Right atrium auricular region (tissue), 2 donors: ENCODE measurements around the gene UBTD1. TPM values are rescaled to one million over a fixed set of nuclear protein-coding genes. Genes with fewer than 3 reads are reported as not detected.

Experiments used
- DNase-seq: peaks from one replicate; pipeline ENCODE4 v3.0.0-alpha.2; 2019; ENCODE audit warnings: low spot score
- H3K27ac ChIP-seq, 2 donors: fragments of 200-600 bp; sonication (generic); 1 replicate in 1 of 2; 2 replicates in 1 of 2; pipeline ENCODE4 v1.5.1; 2016 to 2019
- H3K27me3 ChIP-seq, 2 donors: fragments of 200-600 bp; sonication (generic); one replicate each; pipeline versions ENCODE4 v1.5.1 to v1.6.0; 2017 to 2019
- H3K36me3 ChIP-seq: fragments of 200-600 bp; sonication (generic); one replicate; pipeline ENCODE4 v1.5.1; 2016
- H3K4me1 ChIP-seq, 2 donors: fragments of 200-600 bp; sonication (generic); one replicate each; pipeline versions ENCODE4 v1.5.1 to v1.6.0; 2017 to 2019
- H3K4me3 ChIP-seq, 2 donors: fragments of 200-600 bp; sonication (generic); 1 replicate in 1 of 2; 2 replicates in 1 of 2; pipeline ENCODE4 v1.5.1; 2017 to 2019; ENCODE audit warnings: mild to moderate bottlenecking in 1 of 2, moderate library complexity in 1 of 2
- H3K9me3 ChIP-seq, 2 donors: fragments of 200-600 bp; sonication (generic); one replicate each; pipeline ENCODE4 v1.5.1; 2019
- CTCF ChIP-seq, 2 donors: fragments of 200-600 bp; sonication (generic); IDR thresholded peaks; one replicate each; pipeline ENCODE4 v1.5.1; 2019; ENCODE audit warnings: antibody characterized with exemption in 2 of 2
- total RNA-seq, 2 donors: library from RNA; depleted of rRNA; stranded (reverse); fragments of >200 nt; gene quantifications; one replicate each; pipeline ENCODE4 v1.1.0, GENCODE V29; 2016

Gene UBTD1
- total RNA-seq, 2 donors from 2014 or later, result 26.7 to 30.7 TPM

DNA sequence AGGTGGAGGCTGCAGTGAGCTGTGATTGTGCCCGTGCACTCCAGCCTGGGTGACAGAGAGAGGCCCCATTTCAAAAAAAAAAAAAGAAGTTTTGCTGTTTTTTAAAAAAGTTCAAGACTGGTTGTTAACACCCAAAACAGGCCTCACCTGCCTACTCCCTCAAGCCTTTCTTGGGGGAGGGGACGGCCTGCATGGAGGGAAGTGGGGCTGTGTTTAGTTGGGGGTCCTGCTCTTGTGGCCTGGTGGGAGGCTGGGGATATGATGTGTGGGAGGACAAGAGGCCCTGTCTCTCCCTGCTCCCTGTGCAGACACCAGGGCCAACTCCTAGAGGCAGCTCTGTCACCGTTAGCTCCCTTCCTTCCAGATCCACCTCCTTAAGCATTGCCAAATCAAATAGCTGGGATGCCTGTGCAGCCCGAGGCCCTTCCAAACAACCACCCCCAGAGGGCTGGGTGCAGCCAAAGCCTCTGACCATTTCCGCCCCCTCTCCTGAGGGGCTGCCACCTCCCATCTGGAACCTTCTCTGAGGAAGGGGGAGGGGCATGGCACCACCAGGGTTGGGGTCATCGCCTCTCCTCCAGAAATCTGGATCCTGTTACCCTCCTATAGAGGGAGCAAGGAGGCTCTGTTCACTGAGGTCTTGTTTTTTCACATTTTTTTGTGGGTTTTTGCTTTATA is 40.9 kb downstream of the UBTD1 start:
- H3K4me1 ChIP-seq, result peaks cover 0 to 50% of the 10 kb centered on the region in 2 donors
- peak overlapping the region; percentile 50 to 90 for H3K27ac ChIP-seq
- TF ChIP-seq CTCF (IDR thresholded peaks at IDR 0.05), result peak in 1 of 2 donors; percentile 29
- peak; percentile 71 for DNase-seq
- no peaks in the 10 kb centered on the region for H3K36me3 ChIP-seq
- no peak overlapping the region for H3K4me3 ChIP-seq
- H3K27me3 ChIP-seq, result no peaks in the 10 kb centered on the region
- H3K9me3 ChIP-seq, result no peaks in the 10 kb centered on the region

DNA sequence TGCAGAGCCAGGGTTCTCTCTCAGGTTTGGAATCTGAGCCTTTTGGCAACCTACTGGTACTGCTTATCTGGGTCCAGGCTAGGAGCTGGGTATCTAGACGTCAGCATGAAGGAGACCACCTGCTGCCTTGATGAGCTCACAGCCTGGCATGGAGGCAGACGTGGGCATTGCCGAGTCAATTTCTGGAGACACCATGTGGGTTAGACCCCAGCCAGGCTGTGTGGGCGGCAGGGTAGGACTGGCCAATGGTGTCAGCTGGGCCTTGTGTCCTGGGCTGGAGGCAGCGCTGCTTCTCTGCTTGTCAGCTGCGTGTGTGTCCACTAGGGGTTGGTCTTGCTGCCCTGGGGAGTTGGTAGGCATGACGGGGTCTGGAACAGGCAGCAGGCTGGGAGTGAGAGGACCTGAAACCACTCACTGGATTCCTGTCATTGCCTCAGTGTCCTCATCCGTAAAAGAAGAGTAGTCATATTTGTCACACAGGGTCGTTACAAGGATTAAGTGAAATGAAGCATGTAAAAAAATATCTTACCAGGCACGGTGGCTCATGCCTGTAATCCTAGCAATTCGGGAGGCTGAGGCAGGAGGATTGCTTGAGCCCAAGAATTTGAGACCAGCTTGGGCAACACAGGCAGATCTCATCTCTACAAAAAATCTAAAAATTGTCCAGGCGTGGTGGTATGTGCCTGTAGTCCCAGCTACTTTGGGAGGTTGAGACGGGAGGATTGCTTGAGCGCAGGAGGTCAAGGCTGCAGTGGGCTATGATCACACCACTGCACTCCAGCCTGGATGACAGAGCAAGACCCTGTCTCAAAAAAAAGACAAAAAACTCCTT is 42.2 kb downstream of the UBTD1 start:
- H3K9me3 ChIP-seq, result no peaks in the 10 kb centered on the region
- H3K4me3 ChIP-seq, result no peak overlapping the region
- no peaks in the 10 kb centered on the region for H3K36me3 ChIP-seq
- no peak for DNase-seq
- no peaks in the 10 kb centered on the region for H3K27me3 ChIP-seq
- H3K27ac ChIP-seq, result peak overlapping the region; percentile 50 to 90
- peaks cover 0 to 50% of the 10 kb centered on the region in 2 donors for H3K4me1 ChIP-seq
- TF ChIP-seq CTCF (IDR thresholded peaks at IDR 0.05), result no peak

DNA sequence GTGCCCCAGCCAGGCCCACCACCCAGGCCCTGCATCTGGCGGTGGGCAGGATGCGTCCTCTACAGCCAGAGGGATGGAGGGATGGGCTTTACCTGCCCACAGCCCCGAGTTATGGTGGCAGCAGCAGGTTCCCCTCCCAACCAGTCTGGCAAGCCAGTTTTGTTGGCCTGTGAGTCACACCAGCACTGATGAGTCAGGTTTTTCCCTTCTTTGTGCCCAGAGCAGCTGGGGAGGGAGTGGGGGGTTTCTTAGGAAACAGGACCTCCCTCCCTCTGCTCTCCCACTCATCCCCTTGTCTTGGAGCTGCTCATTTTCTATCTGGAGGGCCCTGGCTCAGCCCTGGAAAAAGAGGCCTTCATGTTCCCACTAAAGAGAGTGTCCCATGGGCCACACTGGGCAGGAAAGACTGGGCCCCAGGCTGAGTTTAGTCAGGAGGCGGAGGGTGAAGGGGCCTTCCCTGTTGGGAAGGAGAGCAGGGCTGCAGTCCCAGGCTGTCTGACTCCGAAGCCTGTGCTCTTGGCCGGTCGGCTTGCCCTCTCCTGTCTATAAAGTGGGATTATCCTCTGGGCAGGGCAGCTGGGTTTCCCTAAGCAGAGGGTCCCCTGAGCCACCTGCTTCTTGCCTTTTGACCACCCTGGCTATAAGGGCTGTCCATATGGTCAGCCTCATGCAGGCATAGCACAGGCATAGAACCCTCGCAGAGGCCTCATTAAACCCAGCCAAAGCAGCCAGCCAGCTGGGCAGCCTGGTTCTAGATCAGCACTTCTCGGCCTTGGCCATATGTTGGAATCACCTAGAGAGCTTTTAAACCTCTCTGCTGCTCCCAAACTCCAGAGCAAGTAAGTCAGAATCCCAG is 43.7 kb downstream of the UBTD1 start:
- DNase-seq, result peak; percentile 89
- no peak for TF ChIP-seq CTCF (IDR thresholded peaks at IDR 0.05)
- H3K4me3 ChIP-seq, result no peak overlapping the region
- no peaks in the 10 kb centered on the region for H3K9me3 ChIP-seq
- H3K36me3 ChIP-seq, result no peaks in the 10 kb centered on the region
- H3K27me3 ChIP-seq, result no peaks in the 10 kb centered on the region
- H3K27ac ChIP-seq, result peak overlapping the region; percentile 86 to 90
- H3K4me1 ChIP-seq, result peaks cover 0 to 58% of the 10 kb centered on the region in 2 donors

DNA sequence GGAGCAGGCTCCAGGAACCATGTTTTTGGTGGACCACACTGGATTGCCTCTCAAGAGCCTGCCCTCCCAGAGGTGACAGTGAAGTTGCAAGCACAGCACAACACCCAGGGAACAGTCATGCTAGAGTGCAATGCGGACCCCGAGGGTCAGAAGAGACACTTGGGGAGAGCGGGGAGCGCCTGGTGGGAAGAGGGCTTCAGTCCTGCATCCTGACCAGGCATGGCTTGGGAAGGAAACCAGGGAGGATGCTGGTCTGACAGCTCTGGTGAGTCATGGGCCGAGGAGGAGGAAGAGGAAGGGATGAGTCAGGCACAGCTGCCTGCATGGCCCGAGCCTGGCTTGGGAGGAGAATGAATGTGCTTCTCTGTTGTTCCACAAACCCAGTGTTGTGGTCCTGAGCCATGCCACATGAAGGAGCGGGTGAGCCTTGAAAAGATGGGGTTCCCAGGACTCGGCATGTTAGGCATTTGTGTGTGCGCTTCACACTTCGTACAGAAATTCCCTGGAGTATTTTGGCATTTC is 44.4 kb downstream of the UBTD1 start:
- H3K9me3 ChIP-seq, result no peaks in the 10 kb centered on the region
- peak overlapping the region; percentile 86 to 90 for H3K27ac ChIP-seq
- H3K4me1 ChIP-seq, result peaks cover 0 to 65% of the 10 kb centered on the region in 2 donors
- H3K27me3 ChIP-seq, result no peaks in the 10 kb centered on the region
- H3K4me3 ChIP-seq, result no peak overlapping the region
- no peak for TF ChIP-seq CTCF (IDR thresholded peaks at IDR 0.05)
- DNase-seq, result peak; percentile 94
- H3K36me3 ChIP-seq, result no peaks in the 10 kb centered on the region

DNA sequence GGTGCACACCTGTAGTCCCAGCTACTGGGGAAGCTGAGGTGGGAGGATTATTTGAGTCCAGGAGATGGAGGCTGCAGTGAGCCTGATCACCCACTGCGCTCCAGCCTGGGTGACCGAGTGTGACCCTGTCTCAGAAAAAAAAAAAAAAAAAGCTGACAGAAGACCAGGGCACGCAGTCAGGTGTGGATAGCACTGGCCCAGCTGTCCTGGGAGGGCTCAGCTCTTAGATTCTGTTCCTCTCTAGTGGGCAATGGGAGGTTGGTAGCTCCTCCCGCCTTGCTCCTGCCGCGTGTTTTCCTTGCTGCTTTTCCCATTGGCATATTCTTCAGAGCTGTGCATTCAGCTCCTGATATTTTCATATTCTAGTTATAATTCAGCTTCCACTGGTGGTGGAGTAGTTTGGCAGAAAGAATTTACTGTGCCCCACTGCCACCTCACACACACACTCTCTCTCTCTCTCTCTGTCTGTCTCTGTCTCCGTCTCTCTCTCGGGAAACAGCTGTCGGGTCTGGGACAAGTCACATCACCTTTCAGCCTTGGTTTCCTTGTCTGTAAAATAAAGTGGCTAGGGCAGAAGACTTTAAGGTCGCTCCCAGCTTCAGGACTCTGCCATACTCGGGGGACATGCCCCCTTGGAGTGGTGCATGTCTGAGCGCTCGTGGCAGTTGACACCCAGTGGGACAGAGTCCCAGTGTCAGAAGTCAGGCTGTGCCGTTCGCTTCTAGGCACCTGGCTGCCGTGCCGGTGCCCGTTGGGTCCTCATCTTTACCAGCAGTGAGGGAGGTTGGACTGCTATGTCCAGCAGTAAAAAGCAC is 47.9 kb downstream of the UBTD1 start:
- Histone ChIP-seq H3K27me3 (no peaks in the 10 kb centered on the region), H3K4me1 (peaks cover 0 to 66% of the 10 kb centered on the region in 2 donors), H3K4me3 (no peak overlapping the region), H3K36me3 (no peaks in the 10 kb centered on the region), H3K9me3 (no peaks in the 10 kb centered on the region), H3K27ac (no peak overlapping the region)
- no peak for DNase-seq
- no peak for TF ChIP-seq CTCF (IDR thresholded peaks at IDR 0.05)
